Ishikawa (cell line): ENCODE measurements around the gene C11orf24.

ENCODE experiments used
- CEBPB ChIP-seq: IDR thresholded peaks from 2 replicates; pipeline ENCODE4 v1.6.1; 2012
- CREB1 ChIP-seq: IDR thresholded peaks from 2 replicates; pipeline ENCODE4 v1.6.1; 2012; ENCODE audit warnings: low read depth
- EGR1 ChIP-seq: IDR thresholded peaks from 2 replicates; pipeline ENCODE4 v1.6.1; 2012
- EP300 ChIP-seq: IDR thresholded peaks from 2 replicates; pipeline ENCODE4 v1.6.1; 2012; ENCODE audit warnings: borderline replicate concordance
- FOXM1 ChIP-seq: IDR thresholded peaks from 2 replicates; pipeline ENCODE4 v1.6.1; 2012; ENCODE audit warnings: low read depth, borderline replicate concordance
- NFIC ChIP-seq: IDR thresholded peaks from 2 replicates; pipeline ENCODE4 v1.6.1; 2012
- RAD21 ChIP-seq: IDR thresholded peaks from 2 replicates; pipeline ENCODE4 v1.6.1; 2012; ENCODE audit warnings: low read depth
- REST ChIP-seq: IDR thresholded peaks from 2 replicates; pipeline ENCODE4 v1.6.1; 2012; ENCODE audit warnings: low read depth, mild to moderate bottlenecking
- TAF1 ChIP-seq: IDR thresholded peaks from 2 replicates; pipeline ENCODE4 v1.6.1; 2012; ENCODE audit warnings: low read depth, mild to moderate bottlenecking
- TCF12 ChIP-seq: IDR thresholded peaks from 2 replicates; pipeline ENCODE4 v1.6.1; 2012; ENCODE audit warnings: low read depth
- TEAD4 ChIP-seq: IDR thresholded peaks from 2 replicates; pipeline ENCODE4 v1.6.1; 2012
- USF1 ChIP-seq: IDR thresholded peaks from 2 replicates; pipeline ENCODE4 v1.6.1; 2012
- YY1 ChIP-seq: IDR thresholded peaks from 2 replicates; pipeline ENCODE4 v1.6.1; 2012; ENCODE audit warnings: low read depth
- ZBTB7A ChIP-seq: IDR thresholded peaks from 2 replicates; pipeline ENCODE4 v1.6.1; 2012; ENCODE audit warnings: low read depth
- TF ChIP-seq, protein P1 (sequence below): IDR thresholded peaks from 2 replicates; pipeline ENCODE4 v1.6.1; 2012

C11orf24 gene

DNA sequence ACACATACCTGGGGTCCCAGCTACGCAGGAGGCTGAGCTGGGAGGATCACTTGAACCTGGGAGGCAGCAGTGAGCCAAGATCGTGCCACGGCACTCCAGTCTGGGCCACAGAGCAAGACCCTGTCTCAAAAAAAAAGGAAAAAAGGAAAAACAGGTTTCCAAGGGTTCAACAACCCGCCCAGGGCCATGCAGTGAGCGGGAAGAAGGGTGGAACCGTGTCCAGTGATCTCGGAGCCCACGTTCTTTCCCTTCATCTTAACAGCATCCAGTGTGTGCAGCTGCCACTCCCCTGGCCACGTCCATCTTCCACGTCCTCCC is 25.7 kb upstream of the C11orf24 start:
- TF ChIP-seq, protein P1, sequence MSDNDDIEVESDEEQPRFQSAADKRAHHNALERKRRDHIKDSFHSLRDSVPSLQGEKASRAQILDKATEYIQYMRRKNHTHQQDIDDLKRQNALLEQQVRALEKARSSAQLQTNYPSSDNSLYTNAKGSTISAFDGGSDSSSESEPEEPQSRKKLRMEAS: no peak
- no peak for TF ChIP-seq TEAD4
- no peak for TF ChIP-seq TCF12

DNA sequence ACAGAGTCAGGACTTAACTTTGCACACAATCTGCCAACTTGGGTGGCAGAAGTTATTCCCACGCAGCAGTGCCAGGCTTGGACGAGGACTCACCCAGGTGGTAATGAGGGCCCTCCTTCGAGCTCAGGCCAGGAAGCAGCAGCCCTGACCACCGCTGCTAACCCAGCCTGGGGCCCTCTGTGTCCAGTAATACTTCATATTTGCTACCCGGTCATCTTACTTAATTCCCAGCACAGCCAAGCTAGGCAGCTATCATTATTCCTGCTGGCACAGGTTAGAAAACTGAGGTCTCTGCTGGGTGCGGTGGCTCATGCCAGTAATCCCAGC is 25.2 kb upstream of the C11orf24 start:
- no peak for TF ChIP-seq TCF12

DNA sequence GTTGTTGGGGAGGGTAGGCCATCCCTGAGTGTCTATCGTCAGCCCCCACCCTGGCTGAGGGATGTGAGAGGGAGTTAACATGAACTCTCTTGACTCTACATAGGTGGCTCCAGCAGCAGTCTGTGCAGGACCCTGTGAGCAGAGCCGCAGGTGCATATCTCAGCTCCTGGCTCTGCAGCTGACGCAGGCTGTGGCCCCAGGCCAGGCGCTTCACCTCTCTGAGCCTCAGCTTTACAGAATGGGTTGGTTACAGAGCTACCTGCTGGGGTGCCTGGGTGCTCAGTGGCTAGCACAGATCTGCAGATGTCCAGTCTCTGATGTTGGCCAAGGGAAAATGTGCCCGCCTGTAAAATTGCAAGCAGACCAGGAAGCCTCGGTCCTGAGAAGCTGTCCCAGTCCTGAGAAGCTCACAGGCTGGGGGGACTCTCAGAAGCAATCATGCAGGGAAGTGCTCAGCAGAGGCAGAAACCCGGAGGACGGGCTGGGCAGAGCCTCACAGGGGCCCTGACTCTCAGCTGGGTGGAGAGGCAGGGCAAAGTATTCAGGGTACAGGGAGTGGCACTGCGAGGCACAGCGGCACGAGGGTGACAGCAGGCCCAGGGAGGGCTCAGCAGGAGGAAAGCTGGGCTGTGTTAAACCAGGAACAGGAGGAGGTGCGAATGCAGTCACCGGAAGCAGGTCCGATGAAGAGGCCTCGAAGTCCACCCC is 24.7 kb upstream of the C11orf24 start:
- TF ChIP-seq TAF1 (no peak), NFIC (no peak), TEAD4 (no peak), FOXM1 (no peak), EGR1 (no peak), ZBTB7A (no peak), CREB1 (no peak), RAD21 (no peak), TCF12 (no peak), YY1 (no peak), REST (no peak), USF1 (no peak), CEBPB (no peak), EP300 (no peak)
- TF ChIP-seq, protein P1: no peak

DNA sequence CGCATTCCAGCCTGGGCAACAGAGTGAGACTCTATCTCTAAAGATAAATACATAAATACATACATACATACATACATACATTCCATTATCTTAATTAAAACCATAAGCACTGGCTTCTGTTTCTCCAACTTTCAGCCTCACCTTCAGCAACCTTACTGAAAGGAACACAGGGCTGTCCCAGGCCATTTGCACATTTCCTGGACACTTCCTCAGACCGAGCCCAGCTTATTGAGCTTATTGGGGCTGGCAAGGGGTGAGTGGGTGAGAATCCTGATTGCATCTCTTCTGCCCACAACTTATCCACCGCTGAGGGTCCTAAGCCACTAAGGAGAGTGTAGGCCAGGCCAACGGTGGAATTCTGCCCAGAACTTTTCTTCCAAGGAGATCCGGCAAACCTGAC is 24.2 kb upstream of the C11orf24 start:
- no peak for TF ChIP-seq TEAD4
- TF ChIP-seq, protein P1: no peak
- TF ChIP-seq YY1: no peak
- no peak for TF ChIP-seq FOXM1
- TF ChIP-seq CREB1: no peak
- TF ChIP-seq EGR1: no peak
- no peak for TF ChIP-seq TCF12
- no peak for TF ChIP-seq REST
- TF ChIP-seq TAF1: no peak
- TF ChIP-seq CEBPB: no peak
- TF ChIP-seq ZBTB7A: no peak
- no peak for TF ChIP-seq EP300

DNA sequence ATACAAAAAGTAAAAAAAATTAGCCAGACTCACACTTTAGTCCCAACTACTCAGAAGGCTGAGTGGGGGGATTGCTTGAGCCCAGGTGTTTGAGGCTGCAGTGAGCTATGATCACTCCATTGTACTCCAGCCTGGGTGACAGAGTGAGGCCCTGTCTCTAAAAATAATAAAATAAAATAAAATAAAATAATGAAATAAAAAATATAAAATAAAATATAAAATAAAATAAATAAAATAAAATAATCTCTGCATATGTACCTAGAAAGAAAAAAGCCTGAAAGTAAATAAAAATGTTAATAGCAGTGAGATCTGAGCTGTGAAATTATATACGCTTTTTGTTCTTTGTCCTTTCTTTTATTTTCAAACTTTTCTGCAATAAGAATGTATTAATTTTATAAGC is 23.5 kb upstream of the C11orf24 start:
- TF ChIP-seq FOXM1 (no peak), TEAD4 (no peak), CREB1 (no peak), ZBTB7A (no peak), TCF12 (no peak), REST (no peak), YY1 (no peak), EGR1 (no peak), RAD21 (no peak), CEBPB (no peak), NFIC (no peak), USF1 (no peak), EP300 (no peak), TAF1 (no peak)
- TF ChIP-seq, protein P1: no peak
